ENCODE results near the gene NUCKS1. TPM values are rescaled to one million over a fixed set of nuclear protein-coding genes. Genes with fewer than 3 reads are reported as not detected.

NUCKS1 gene
- 429 TPM for polyA plus RNA-seq (2013, experiment 1 of 2)
- polyA plus RNA-seq (2013, experiment 2 of 2) = 452 TPM

- Histone ChIP-seq H3K23ac (ENCODE audit: low read depth, low read length, poor library complexity) (peak within 1 kb of the TSS; percentile 83), H3K9me3 (replicated peaks in 1 of 2; ENCODE audit: control insufficient read depth in 2 of 2, insufficient read depth in 1 of 2, low read depth in 1 of 2, low read length in 2 of 2) (no peaks in the 10 kb centered on the region), H3K4me1 (ENCODE audit: control insufficient read depth in 2 of 2, insufficient read depth in 1 of 2, low read depth in 1 of 2, low read length in 2 of 2) (peaks cover 3 to 10% of the 10 kb centered on the region in 2 donors), H3K14ac (ENCODE audit: low read length) (peak within 1 kb of the TSS; percentile 92), H2AFZ (ENCODE audit: low read length) (peak within 1 kb of the TSS; percentile 92), H3K4me2 (ENCODE audit: insufficient read depth, low read length, poor library complexity, severe bottlenecking) (peak within 1 kb of the TSS; percentile 69), H2AK5ac (ENCODE audit: low read depth, low read length) (peak within 1 kb of the TSS; percentile 99), H4K91ac (ENCODE audit: low read depth, low read length, poor library complexity) (no peak within 1 kb of the TSS), H4K8ac (ENCODE audit: low read depth, low read length) (no peak within 1 kb of the TSS), H3K27ac (replicated peaks; ENCODE audit: low read length) (peak within 1 kb of the TSS; percentile 93), H3K4ac (ENCODE audit: low read length) (no peak within 1 kb of the TSS), H3K4me3 (ENCODE audit: low read length in 2 of 2) (peak within 1 kb of the TSS; percentile 69 to 92), H2BK15ac (ENCODE audit: low read length) (no peak within 1 kb of the TSS), H3K36me3 (replicated peaks in 1 of 2; ENCODE audit: control insufficient read depth in 2 of 2, insufficient read depth in 2 of 2, low read length in 2 of 2) (peaks cover 0 to 32% of the 10 kb centered on the region in 2 donors), H3K27me3 (ENCODE audit: control insufficient read depth in 3 of 3, insufficient read depth in 3 of 3, low read depth in 1 of 3, low read length in 3 of 3) (peaks cover 0 to 7% (median 0%) of the 10 kb centered on the region in 3 experiments), H2BK12ac (ENCODE audit: low read length) (peak within 1 kb of the TSS; percentile 8), H2BK5ac (ENCODE audit: low read length) (peak within 1 kb of the TSS; percentile 99), H3K79me1 (ENCODE audit: low read depth, low read length) (peaks cover 2% of the 10 kb centered on the region), H2BK120ac (ENCODE audit: low read depth, low read length) (no peak within 1 kb of the TSS), H3K18ac (ENCODE audit: low read length) (peak within 1 kb of the TSS; percentile 99), H3K9ac (ENCODE audit: low read depth, low read length, poor library complexity) (peak within 1 kb of the TSS; percentile 97)
- peak; percentile 98 for DNase-seq (ENCODE audit: low spot score)
- WGBS, 2 donors (ENCODE audit: extremely low coverage in 2 of 2, insufficient read length in 2 of 2, insufficient replicate concordance in 1 of 2) = no CpG with 5 or more reads among the region's 27 CpGs
Observed at GRCh38 chr1:205750138-205751035, at the start of gene NUCKS1. NUCKS1 (minus strand) TSS chr1:205750182; CDS start chr1:205749973, 209 bp downstream.

GRCh38 chr1:205798577-205798976 is 48.6 kb upstream of the NUCKS1 start:
- Histone ChIP-seq H3K4me2 (ENCODE audit: insufficient read depth, low read length, poor library complexity, severe bottlenecking) (no peak overlapping the region), H3K4me3 (ENCODE audit: low read length in 2 of 2) (no peak overlapping the region), H2BK120ac (ENCODE audit: low read depth, low read length) (no peak overlapping the region), H3K4ac (ENCODE audit: low read length) (no peak overlapping the region), H3K4me1 (ENCODE audit: control insufficient read depth in 2 of 2, insufficient read depth in 1 of 2, low read depth in 1 of 2, low read length in 2 of 2) (peaks cover 0 to 2% of the 10 kb centered on the region in 2 donors), H3K27ac (replicated peaks; ENCODE audit: low read length) (no peak overlapping the region), H2BK15ac (ENCODE audit: low read length) (no peak overlapping the region), H2BK12ac (ENCODE audit: low read length) (no peak overlapping the region), H3K23ac (ENCODE audit: low read depth, low read length, poor library complexity) (no peak overlapping the region), H2AFZ (ENCODE audit: low read length) (no peak overlapping the region), H2BK5ac (ENCODE audit: low read length) (no peak overlapping the region), H4K8ac (ENCODE audit: low read depth, low read length) (no peak overlapping the region), H3K9ac (ENCODE audit: low read depth, low read length, poor library complexity) (no peak overlapping the region), H3K18ac (ENCODE audit: low read length) (no peak overlapping the region), H3K79me1 (ENCODE audit: low read depth, low read length) (no peaks in the 10 kb centered on the region), H3K9me3 (replicated peaks in 1 of 2; ENCODE audit: control insufficient read depth in 2 of 2, insufficient read depth in 1 of 2, low read depth in 1 of 2, low read length in 2 of 2) (no peaks in the 10 kb centered on the region), H3K27me3 (ENCODE audit: control insufficient read depth in 3 of 3, insufficient read depth in 3 of 3, low read depth in 1 of 3, low read length in 3 of 3) (no peaks in the 10 kb centered on the region), H4K91ac (ENCODE audit: low read depth, low read length, poor library complexity) (no peak overlapping the region), H3K14ac (ENCODE audit: low read length) (no peak overlapping the region), H3K36me3 (replicated peaks in 1 of 2; ENCODE audit: control insufficient read depth in 2 of 2, insufficient read depth in 2 of 2, low read length in 2 of 2) (peaks cover 30 to 66% of the 10 kb centered on the region in 2 donors), H2AK5ac (ENCODE audit: low read depth, low read length) (no peak overlapping the region)
- WGBS, 2 donors (ENCODE audit: extremely low coverage in 2 of 2, insufficient read length in 2 of 2, insufficient replicate concordance in 1 of 2) = no CpG with 5 or more reads among the region's 5 CpGs
- DNase-seq (ENCODE audit: low spot score) = no peak

GRCh38 chr1:205797168-205797567 is 47.2 kb upstream of the NUCKS1 start:
- Histone ChIP-seq H2AK5ac (ENCODE audit: low read depth, low read length) (no peak overlapping the region), H3K4me3 (ENCODE audit: low read length in 2 of 2) (no peak overlapping the region), H4K91ac (ENCODE audit: low read depth, low read length, poor library complexity) (no peak overlapping the region), H3K36me3 (replicated peaks in 1 of 2; ENCODE audit: control insufficient read depth in 2 of 2, insufficient read depth in 2 of 2, low read length in 2 of 2) (peaks cover 32 to 77% of the 10 kb centered on the region in 2 donors), H3K4ac (ENCODE audit: low read length) (no peak overlapping the region), H3K23ac (ENCODE audit: low read depth, low read length, poor library complexity) (no peak overlapping the region), H3K27ac (replicated peaks; ENCODE audit: low read length) (no peak overlapping the region), H2BK120ac (ENCODE audit: low read depth, low read length) (no peak overlapping the region), H3K9me3 (replicated peaks in 1 of 2; ENCODE audit: control insufficient read depth in 2 of 2, insufficient read depth in 1 of 2, low read depth in 1 of 2, low read length in 2 of 2) (no peaks in the 10 kb centered on the region), H3K27me3 (ENCODE audit: control insufficient read depth in 3 of 3, insufficient read depth in 3 of 3, low read depth in 1 of 3, low read length in 3 of 3) (no peaks in the 10 kb centered on the region), H4K8ac (ENCODE audit: low read depth, low read length) (no peak overlapping the region), H2BK12ac (ENCODE audit: low read length) (no peak overlapping the region), H3K4me2 (ENCODE audit: insufficient read depth, low read length, poor library complexity, severe bottlenecking) (no peak overlapping the region), H2BK15ac (ENCODE audit: low read length) (no peak overlapping the region), H2AFZ (ENCODE audit: low read length) (no peak overlapping the region), H3K9ac (ENCODE audit: low read depth, low read length, poor library complexity) (no peak overlapping the region), H3K79me1 (ENCODE audit: low read depth, low read length) (no peaks in the 10 kb centered on the region), H2BK5ac (ENCODE audit: low read length) (no peak overlapping the region), H3K14ac (ENCODE audit: low read length) (no peak overlapping the region), H3K18ac (ENCODE audit: low read length) (no peak overlapping the region), H3K4me1 (ENCODE audit: control insufficient read depth in 2 of 2, insufficient read depth in 1 of 2, low read depth in 1 of 2, low read length in 2 of 2) (peaks cover 0 to 9% of the 10 kb centered on the region in 2 donors)
- whole genome bisulfite sequencing, 2 donors (ENCODE audit: extremely low coverage in 2 of 2, insufficient read length in 2 of 2, insufficient replicate concordance in 1 of 2) = no CpG with 5 or more reads among the region's 2 CpGs
- no peak for DNase-seq (ENCODE audit: low spot score)

- peaks cover 32 to 90% of the 10 kb centered on the region in 2 donors for H3K36me3 ChIP-seq (replicated peaks in 1 of 2; ENCODE audit: control insufficient read depth in 2 of 2, insufficient read depth in 2 of 2, low read length in 2 of 2)
- no peak overlapping the region for H2BK5ac ChIP-seq (ENCODE audit: low read length)
- DNase-seq (ENCODE audit: low spot score) = no peak
- peaks cover 0 to 11% of the 10 kb centered on the region in 2 donors for H3K4me1 ChIP-seq (ENCODE audit: control insufficient read depth in 2 of 2, insufficient read depth in 1 of 2, low read depth in 1 of 2, low read length in 2 of 2)
- no peak overlapping the region for H2AFZ ChIP-seq (ENCODE audit: low read length)
- H3K14ac ChIP-seq (ENCODE audit: low read length) = no peak overlapping the region
- H2BK12ac ChIP-seq (ENCODE audit: low read length) = no peak overlapping the region
- H3K4me2 ChIP-seq (ENCODE audit: insufficient read depth, low read length, poor library complexity, severe bottlenecking) = no peak overlapping the region
- no peak overlapping the region for H3K23ac ChIP-seq (ENCODE audit: low read depth, low read length, poor library complexity)
- no peak overlapping the region for H2BK120ac ChIP-seq (ENCODE audit: low read depth, low read length)
- no peak overlapping the region for H4K8ac ChIP-seq (ENCODE audit: low read depth, low read length)
- H4K91ac ChIP-seq (ENCODE audit: low read depth, low read length, poor library complexity) = no peak overlapping the region
- no peaks in the 10 kb centered on the region for H3K79me1 ChIP-seq (ENCODE audit: low read depth, low read length)
- no peak overlapping the region for H3K9ac ChIP-seq (ENCODE audit: low read depth, low read length, poor library complexity)
- no peak overlapping the region for H2AK5ac ChIP-seq (ENCODE audit: low read depth, low read length)
- H3K4ac ChIP-seq (ENCODE audit: low read length) = no peak overlapping the region
- no peak overlapping the region for H3K18ac ChIP-seq (ENCODE audit: low read length)
- H3K4me3 ChIP-seq (ENCODE audit: low read length in 2 of 2) = no peak overlapping the region
- no CpG with 5 or more reads among the region's 5 CpGs for WGBS, 2 donors (ENCODE audit: extremely low coverage in 2 of 2, insufficient read length in 2 of 2, insufficient replicate concordance in 1 of 2)
- H2BK15ac ChIP-seq (ENCODE audit: low read length) = no peak overlapping the region
- no peaks in the 10 kb centered on the region for H3K9me3 ChIP-seq (replicated peaks in 1 of 2; ENCODE audit: control insufficient read depth in 2 of 2, insufficient read depth in 1 of 2, low read depth in 1 of 2, low read length in 2 of 2)
- no peak overlapping the region for H3K27ac ChIP-seq (replicated peaks; ENCODE audit: low read length)
- H3K27me3 ChIP-seq (ENCODE audit: control insufficient read depth in 3 of 3, insufficient read depth in 3 of 3, low read depth in 1 of 3, low read length in 3 of 3) = no peaks in the 10 kb centered on the region
Observed at GRCh38 chr1:205794011-205794730, 44.2 kb upstream of the NUCKS1 start.
